Epithelial cell of esophagus (primary cell): Measurements from ENCODE around the gene GATAD2B.

Source experiments
- DNase-seq: peaks from one replicate; pipeline ENCODE4 v3.0.0; 2010; ENCODE audit warnings: low read depth
- H3K4me3 ChIP-seq: 2 replicates; pipeline ENCODE4 v1.5.1; 2011; ENCODE audit warnings: mild to moderate bottlenecking, low read length, control low read depth
- CTCF ChIP-seq: IDR thresholded peaks from 2 replicates; pipeline ENCODE4 v1.5.1; 2011; ENCODE audit warnings: low read depth, mild to moderate bottlenecking, low read length, control low read depth, inconsistent platforms; ENCODE audit not compliant: insufficient read depth; ENCODE audit errors: missing control alignments

The GATAD2B gene

GRCh38 chr1:153774780-153775457, 147.9 kb downstream of the GATAD2B start, which contains the start of gene SLC27A3:
Gene SLC27A3, plus strand, starts transcription at chr1:153775407. Its CDS starts 91 bp downstream, at chr1:153775498.
- DNase-seq = peak; percentile 47
- H3K4me3 ChIP-seq = peak within 1 kb of the TSS; percentile 63
- no peak for TF ChIP-seq CTCF

GRCh38 chr1:153774026-153774595, 148.7 kb downstream of the GATAD2B start:
- no peak for DNase-seq
- no peak overlapping the region for H3K4me3 ChIP-seq
- no peak for TF ChIP-seq CTCF

GRCh38 chr1:153773096-153773921, 149.5 kb downstream of the GATAD2B start:
- no peak for TF ChIP-seq CTCF
- no peak for DNase-seq
- no peak overlapping the region for H3K4me3 ChIP-seq

GRCh38 chr1:153771841-153772593, 150.8 kb downstream of the GATAD2B start:
- no peak for DNase-seq
- peak; percentile 26 for TF ChIP-seq CTCF
- no peak overlapping the region for H3K4me3 ChIP-seq

- TF ChIP-seq CTCF = no peak
- no peak for DNase-seq
Observed at GRCh38 chr1:153771261-153771660, 151.5 kb downstream of the GATAD2B start.

GRCh38 chr1:153770797-153771196, 152.0 kb downstream of the GATAD2B start:
- DNase-seq = no peak

More at GRCh38 chr1:153771261-153771660, 151.5 kb downstream of the GATAD2B start:
- no peak overlapping the region for H3K4me3 ChIP-seq

More at GRCh38 chr1:153770797-153771196, 152.0 kb downstream of the GATAD2B start:
- no peak overlapping the region for H3K4me3 ChIP-seq
- no peak for TF ChIP-seq CTCF
